HepG2 (cell line): ENCODE measurements around the gene ATP6V0E1. TPM values are rescaled to one million over a fixed set of nuclear protein-coding genes. Genes with fewer than 3 reads are reported as not detected.
A peak's percentile ranks its signal among the peaks of the same experiment; 100 is the strongest.

Experiments
- AKAP8 ChIP-seq: sonication (generic); formaldehyde crosslinking; IDR thresholded peaks from 2 replicates; pipeline ENCODE4 v1.5.1; 2020; ENCODE audit warnings: mild to moderate bottlenecking, missing genetic modification reagents
- BCL6 ChIP-seq: IDR thresholded peaks from 2 replicates; pipeline ENCODE4 v1.6.1; 2016; ENCODE audit warnings: missing genetic modification reagents, missing compliant biosample characterization
- BORCS8-MEF2B ChIP-seq: sonication (generic); formaldehyde crosslinking; IDR thresholded peaks from 2 replicates; pipeline ENCODE4 v1.8.0; 2022; ENCODE audit warnings: mild to moderate bottlenecking, missing genetic modification reagents
- ELK4 ChIP-seq: sonication (generic); formaldehyde crosslinking; IDR thresholded peaks from 2 replicates; pipeline ENCODE4 v1.9.0; 2021; ENCODE audit warnings: missing genetic modification reagents, borderline replicate concordance
- ETV5 ChIP-seq: IDR thresholded peaks from 2 replicates; pipeline ENCODE4 v1.6.1; 2018; ENCODE audit warnings: missing biosample characterization, missing genetic modification reagents, inconsistent platforms, borderline replicate concordance
- GTF3A ChIP-seq: sonication (generic); formaldehyde crosslinking; conservative IDR thresholded peaks from 2 replicates; pipeline ENCODE4 v1.4.0; 2020; ENCODE audit warnings: mild to moderate bottlenecking, missing genetic modification reagents
- LCORL ChIP-seq, 2 experiments: fragments of 450-650 bp in 1 of 2; sonication (generic) in 1 of 2; formaldehyde crosslinking in 1 of 2; IDR thresholded peaks; 2 replicates each; pipeline versions ENCODE4 v1.5.0 to v1.6.1; 2017 to 2020; ENCODE audit warnings: antibody characterized with exemption in 1 of 2, missing genetic modification reagents in 1 of 2
- MNT ChIP-seq: fragments of 450-650 bp; IDR thresholded peaks from 2 replicates; pipeline ENCODE4 v1.6.1; 2016
- RARG ChIP-seq: sonication (generic); formaldehyde crosslinking; IDR thresholded peaks from 2 replicates; pipeline ENCODE4 v1.4.0; 2020; ENCODE audit warnings: low read depth, mild to moderate bottlenecking, missing genetic modification reagents
- TAF1 ChIP-seq: sonication (generic); formaldehyde crosslinking; IDR thresholded peaks from 2 replicates; pipeline ENCODE4 v1.4.0; 2020; ENCODE audit warnings: missing genetic modification reagents
- TBP ChIP-seq: sonication (generic); formaldehyde crosslinking; IDR thresholded peaks from 2 replicates; pipeline ENCODE4 v1.5.0; 2020; ENCODE audit warnings: missing genetic modification reagents
- ZBTB1 ChIP-seq: sonication (generic); formaldehyde crosslinking; IDR thresholded peaks from 2 replicates; pipeline ENCODE4 v1.4.0; 2020; ENCODE audit warnings: missing genetic modification reagents, borderline replicate concordance
- ZBTB25 ChIP-seq: IDR thresholded peaks from 2 replicates; pipeline ENCODE4 v1.6.1; 2018; ENCODE audit warnings: missing genetic modification reagents
- ZBTB8A ChIP-seq: sonication (generic); formaldehyde crosslinking; IDR thresholded peaks from 2 replicates; pipeline ENCODE4 v1.4.0; 2020; ENCODE audit warnings: mild to moderate bottlenecking, low read depth, missing genetic modification reagents, borderline replicate concordance
- ZFYVE20 ChIP-seq: sonication (generic); formaldehyde crosslinking; IDR thresholded peaks from 2 replicates; pipeline ENCODE4 v1.8.0; 2023; ENCODE audit warnings: low read depth, mild to moderate bottlenecking, moderate library complexity, missing genetic modification reagents, borderline replicate concordance
- ZNF18 ChIP-seq: sonication (generic); formaldehyde crosslinking; IDR thresholded peaks from 2 replicates; pipeline ENCODE4 v1.8.0; 2022; ENCODE audit warnings: mild to moderate bottlenecking, missing genetic modification reagents; ENCODE audit not compliant: insufficient replicate concordance
- ZNF33B ChIP-seq: sonication (generic); formaldehyde crosslinking; IDR thresholded peaks from 2 replicates; pipeline ENCODE4 v1.5.1; 2020; ENCODE audit warnings: mild to moderate bottlenecking, missing genetic modification reagents
- ZNF350 ChIP-seq: sonication (generic); formaldehyde crosslinking; IDR thresholded peaks from 2 replicates; pipeline ENCODE4 v1.4.0; 2020; ENCODE audit warnings: mild to moderate bottlenecking, low read depth, missing genetic modification reagents, borderline replicate concordance
- ZNF564 ChIP-seq: sonication (generic); formaldehyde crosslinking; IDR thresholded peaks from 2 replicates; pipeline ENCODE4 v1.8.1; 2023; ENCODE audit warnings: mild to moderate bottlenecking, missing genetic modification reagents
- ZSCAN21 ChIP-seq: sonication (generic); formaldehyde crosslinking; IDR thresholded peaks from 2 replicates; pipeline ENCODE4 v1.8.0; 2022; ENCODE audit warnings: mild to moderate bottlenecking, missing genetic modification reagents, moderate library complexity, borderline replicate concordance
- polyA plus RNA-seq, 8 experiments: library from polyadenylated mRNA; depleted of rRNA in 3 of 8; stranded (reverse) in 7 of 8; unstranded in 1 of 8; fragments of >200 nt; fragmentation: Illumina TruSeq in 4 of 8; extraction: Trizol in 4 of 8; gene quantifications; 2 replicates each; pipeline versions ENCODE4 v1.2.1 to v1.2.3, GENCODE V29; 2011 to 2016; ENCODE audit warnings: low read depth in 4 of 8, missing spikeins in 1 of 8, mixed read lengths in 1 of 8; ENCODE audit not compliant: insufficient read depth in 1 of 8
- total RNA-seq, 5 experiments: library from RNA; depleted of rRNA; stranded (reverse); fragments of >200 nt; fragmentation: Illumina TruSeq; extraction: Trizol; gene quantifications; 2 replicates each; pipeline ENCODE4 v1.2.3, GENCODE V29; 2016; ENCODE audit warnings: low read depth in 1 of 5

ATP6V0E1 gene
- total and polyA plus RNA-seq, 2 of the 13 experiments (the other 11 are each of a cell fraction or from before 2014, with no cell fraction given) = 143 to 215 TPM

GRCh38 chr5:173055983-173056782 lies 72.6 kb downstream of the ATP6V0E1 start, which contains the start of gene CREBRF (continued):
- TF ChIP-seq LCORL (IDR thresholded peaks at IDR 0.05) (no peak), LCORL (CRISPR knock-in tag; IDR thresholded peaks at IDR 0.05) (no peak), AKAP8 (CRISPR knock-in tag) (no peak), MNT (peak; percentile 98), TAF1 (CRISPR knock-in tag) (peak; percentile 54), RARG (CRISPR knock-in tag) (no peak), ZNF18 (no peak), ZBTB1 (no peak), ZNF33B (CRISPR knock-in tag) (no peak), ZBTB25 (CRISPR knock-in tag) (no peak), ZFYVE20 (no peak), ETV5 (peak; percentile 89), BCL6 (CRISPR knock-in tag) (peak; percentile 14; the same call in 1 of the 2 replicates), GTF3A (CRISPR knock-in tag) (no peak), ZNF564 (CRISPR knock-in tag) (no peak), ELK4 (no peak), ZBTB8A (CRISPR knock-in tag) (no peak), ZNF350 (CRISPR knock-in tag) (peak; percentile 43; the same call in 1 of the 2 replicates), BORCS8-MEF2B (CRISPR knock-in tag) (0 out of 2 replicates have a peak, but pooled peaks have one; percentile 69), ZSCAN21 (no peak), TBP (no peak)
